GM21360 (cell line): ENCODE measurements around the gene HOXA3.

Source experiments
- ATAC-seq: cut with Tn5 transposase; IDR thresholded peaks from one replicate; pipeline ENCODE4 v1.9.1; 2021; ENCODE audit warnings: mild to moderate bottlenecking, moderate library complexity; ENCODE audit not compliant: unreplicated experiment

Gene HOXA3

DNA sequence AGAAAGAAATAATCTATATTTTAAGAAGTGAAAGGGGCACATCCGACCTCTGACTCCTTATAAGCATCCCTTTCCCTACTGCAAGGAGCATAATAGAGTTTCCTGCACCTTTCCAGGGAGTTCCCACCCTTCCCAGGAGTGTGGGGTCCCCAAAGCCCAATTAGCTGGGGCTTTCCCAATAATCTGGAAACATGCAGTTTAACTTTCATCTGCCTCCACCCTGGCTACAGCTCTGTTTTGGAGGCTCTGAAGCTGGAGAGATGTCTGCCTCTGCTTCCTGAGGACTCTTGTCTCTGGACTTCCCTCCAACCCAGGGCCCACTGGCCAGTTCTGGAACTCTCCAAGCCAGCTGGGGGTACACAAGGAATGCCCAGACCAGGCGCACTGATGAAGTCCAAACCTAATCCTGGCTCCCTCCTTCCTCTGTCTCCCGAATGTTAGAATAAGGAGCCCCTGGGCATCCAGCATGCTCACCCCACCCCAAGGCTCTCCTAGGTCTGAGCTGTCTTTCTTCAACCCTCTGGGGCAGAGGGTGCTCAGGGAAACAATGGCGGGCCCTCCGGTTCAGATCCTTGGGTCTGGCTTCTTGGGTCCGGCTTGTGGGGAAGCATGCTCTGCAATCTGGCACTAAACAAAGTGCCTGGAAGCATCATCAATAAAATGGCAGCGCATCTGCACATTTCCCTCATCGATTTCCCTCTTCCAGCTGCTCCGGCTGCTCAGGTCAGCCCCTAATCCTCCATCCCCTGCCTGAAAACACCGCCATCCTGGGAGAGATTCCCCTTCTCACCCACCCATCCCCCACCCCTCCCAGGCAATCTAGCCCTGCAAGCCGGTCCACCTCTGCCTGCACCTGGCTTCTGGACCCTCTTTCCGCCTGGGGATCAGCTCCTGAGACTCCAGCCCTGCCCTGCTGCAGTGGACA is 35.2 kb downstream of the HOXA3 start:
- ATAC-seq, result no peak

DNA sequence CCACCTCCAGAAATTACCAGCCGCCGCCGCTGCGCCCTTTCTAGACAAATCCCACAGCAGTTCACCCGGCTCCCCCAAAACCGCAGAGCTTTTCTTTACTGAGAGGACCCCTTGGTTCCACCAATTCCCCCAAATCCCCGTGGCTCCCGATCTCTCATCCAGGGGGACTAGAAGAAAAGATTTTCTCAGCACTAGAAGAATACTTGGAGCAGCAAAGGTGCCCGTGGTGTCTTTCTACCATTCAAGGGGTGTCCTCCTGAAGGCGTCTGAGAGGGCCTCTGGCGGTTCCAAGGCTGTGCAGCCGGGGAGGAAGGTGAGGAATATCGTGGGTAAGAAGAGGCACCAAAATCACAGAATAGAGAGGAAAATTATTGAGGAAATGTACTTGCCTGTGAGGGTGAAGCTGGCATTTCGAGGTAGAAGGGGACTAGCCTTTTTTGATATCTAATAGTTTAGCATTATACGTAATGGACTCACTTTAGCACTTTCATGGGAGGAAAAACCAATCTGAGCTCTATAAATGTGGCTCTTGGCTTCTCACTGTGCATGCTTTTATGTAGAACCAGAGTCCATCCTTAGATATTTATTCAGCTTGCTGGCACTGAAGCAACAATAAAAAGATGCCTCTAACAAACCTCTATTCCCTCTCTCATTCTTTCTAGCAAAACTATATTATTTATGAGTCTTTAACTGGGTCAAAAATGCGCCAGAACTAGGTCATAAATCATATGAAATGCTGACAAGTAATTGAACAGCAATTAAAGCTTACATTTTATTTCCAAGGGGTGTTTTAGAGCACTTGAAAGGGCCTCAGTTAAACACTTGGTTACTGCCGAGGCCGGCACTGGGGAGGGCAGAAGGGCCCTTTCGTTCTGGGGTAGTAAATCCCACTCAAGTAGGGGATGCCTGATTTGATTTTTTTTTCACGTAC is 36.1 kb downstream of the HOXA3 start:
- no peak for ATAC-seq

DNA sequence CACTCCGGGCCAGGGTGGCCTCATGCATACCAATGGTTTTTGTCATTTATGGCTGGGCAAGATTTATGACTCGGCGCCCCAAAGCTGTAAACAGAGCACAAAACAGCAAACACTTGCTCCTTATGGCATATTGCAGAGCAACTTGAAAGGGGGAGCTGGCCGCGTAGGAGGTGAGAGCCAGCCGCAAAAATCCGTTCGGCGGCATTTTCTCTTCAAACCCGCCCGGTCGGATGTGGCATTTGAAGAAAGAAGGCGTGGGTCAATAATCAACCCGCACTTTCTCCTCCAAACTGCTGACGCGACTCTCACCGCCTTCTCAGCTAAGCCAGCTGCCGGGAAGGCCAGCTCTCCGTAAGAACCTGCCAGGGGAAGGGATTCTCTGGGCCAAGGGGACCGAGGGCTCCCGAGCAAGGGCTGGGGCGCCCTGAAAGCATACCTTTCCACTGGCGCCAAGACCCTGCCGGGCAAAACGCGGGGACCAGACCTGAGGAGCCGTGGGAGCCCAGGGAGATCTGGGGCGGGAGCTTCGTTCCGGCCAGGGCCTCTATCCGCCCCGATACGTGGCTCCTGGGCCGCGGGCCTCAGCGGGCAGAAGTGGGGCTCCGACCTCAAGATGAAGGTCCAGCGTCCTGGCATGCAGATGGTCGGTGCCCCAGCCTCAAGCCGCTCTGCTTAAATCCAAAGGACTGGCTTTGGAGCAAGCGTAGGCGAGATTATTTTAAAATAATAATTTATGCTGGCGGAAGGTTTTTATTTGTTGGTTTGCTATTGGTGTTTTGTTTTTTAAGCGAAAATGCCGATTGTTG is 37.0 kb downstream of the HOXA3 start:
- no peak for ATAC-seq

DNA sequence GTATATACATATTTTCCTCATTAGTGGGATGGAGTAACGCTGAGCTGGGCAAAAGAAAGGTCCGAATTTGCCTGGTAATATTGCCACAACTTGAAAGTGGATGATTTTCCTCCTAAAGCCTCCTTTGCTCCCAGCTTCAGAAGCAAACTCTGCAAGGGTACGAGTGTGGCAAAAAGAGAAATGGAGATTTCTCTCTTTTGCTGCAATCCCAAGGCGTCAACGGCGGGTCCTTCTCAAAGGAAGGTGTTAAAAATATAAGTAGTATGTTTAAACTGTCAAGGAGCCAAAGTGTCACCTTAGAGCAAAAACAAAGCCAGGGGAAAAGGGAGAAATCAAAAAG is 37.5 kb downstream of the HOXA3 start:
- no peak for ATAC-seq

DNA sequence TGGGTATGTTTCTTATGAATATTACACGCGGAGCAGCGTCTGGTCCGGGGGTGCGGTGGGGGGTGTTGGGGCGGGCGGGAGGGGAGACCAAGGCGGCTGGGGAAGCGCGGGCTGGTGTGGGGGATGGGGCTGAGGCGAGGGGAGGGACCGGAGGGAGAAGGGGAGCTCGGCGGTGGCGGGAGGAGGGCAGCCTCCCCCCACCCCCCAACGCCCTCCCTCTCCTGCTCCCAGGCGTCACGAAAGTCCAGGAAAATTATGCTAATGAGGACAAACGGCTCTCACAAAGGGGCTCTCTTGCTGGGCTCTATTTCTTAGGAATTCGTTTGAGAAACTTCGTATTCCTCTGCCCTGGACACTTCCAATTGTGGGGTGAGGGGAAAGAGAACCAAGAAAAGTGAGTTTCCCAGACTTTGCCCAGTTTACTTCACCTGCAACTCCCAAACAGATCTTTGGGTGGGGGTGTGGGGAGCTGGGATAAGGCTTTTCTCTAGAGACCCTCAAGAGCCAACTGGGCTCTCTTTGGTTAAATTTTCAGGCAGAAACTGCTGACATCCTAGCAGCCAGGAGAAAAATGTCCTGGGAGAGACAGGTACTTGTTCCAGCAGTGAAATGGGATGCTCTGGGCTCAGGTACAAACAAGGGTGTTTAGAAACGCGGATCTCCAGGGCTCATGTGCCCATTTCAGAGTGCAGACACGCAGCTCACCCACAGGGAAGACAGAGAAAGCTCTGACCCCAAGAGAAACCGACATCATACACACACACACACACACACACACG is 38.2 kb downstream of the HOXA3 start:
- ATAC-seq, result no peak

DNA sequence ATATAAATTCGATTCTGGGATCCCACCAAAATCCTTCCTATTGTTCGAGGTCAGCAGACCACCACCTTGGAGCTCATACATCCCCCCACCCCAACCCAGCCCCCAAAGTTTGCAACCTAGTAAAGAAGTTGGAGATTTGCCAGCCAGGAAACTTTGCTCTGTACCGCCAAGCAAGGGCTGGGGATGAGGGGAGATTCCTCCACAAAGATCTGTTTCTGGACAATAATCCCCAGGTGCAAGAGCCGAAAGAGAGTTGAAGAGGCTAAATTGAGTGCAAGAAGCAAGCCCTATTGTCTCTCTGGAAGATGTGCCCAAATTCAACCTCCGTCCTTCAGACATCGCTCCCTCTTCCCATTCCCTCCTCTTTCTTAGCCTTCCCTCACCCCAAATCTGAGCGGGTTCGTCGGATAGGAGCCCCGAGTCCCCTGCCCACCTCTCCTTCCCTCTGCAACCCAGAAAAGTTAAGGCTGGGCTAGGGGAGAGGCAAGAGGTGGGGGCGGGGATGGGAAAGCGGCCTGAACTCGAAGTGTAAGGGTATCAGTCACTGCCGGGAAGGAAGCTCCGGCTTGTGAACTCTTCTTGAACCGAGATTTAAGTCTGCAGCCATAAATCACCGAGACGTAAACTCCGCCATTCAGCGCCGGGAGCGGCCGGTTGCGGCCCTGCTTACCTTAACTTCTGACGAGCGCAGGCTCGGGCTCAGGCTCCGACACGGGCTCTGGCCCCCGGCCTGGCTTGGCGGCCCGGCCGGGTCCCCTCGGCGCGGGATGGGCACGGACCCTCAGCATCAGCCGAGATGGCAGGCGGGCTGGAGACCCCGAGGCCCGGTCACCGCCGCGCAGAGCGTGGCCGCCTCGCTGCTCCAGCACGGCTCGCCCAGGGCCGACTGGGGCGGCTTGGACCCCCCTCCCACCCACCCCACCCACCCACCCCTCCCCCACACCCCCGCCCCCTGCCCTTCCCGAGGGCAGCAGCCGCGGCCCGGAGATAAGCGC is 39.1 kb downstream of the HOXA3 start:
- no peak for ATAC-seq

DNA sequence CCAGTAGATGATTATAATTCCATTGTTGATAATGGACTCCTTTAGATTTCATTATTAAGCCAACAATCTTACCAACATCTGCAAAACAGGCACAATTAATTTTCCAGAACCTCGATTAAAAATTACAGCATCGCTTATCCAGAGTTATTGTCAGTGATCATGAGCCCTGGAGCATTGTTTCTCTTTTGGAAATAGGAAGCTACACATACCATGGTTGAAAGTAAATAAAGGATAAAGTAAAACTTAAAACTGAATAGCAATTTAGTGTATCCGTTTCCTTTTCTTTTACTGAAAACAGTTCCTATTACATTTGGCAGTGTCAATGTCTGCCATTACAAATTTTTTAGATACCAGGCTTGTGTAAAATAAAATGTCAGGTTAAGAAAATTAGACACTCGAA is 40.0 kb downstream of the HOXA3 start:
- ATAC-seq, result no peak

DNA sequence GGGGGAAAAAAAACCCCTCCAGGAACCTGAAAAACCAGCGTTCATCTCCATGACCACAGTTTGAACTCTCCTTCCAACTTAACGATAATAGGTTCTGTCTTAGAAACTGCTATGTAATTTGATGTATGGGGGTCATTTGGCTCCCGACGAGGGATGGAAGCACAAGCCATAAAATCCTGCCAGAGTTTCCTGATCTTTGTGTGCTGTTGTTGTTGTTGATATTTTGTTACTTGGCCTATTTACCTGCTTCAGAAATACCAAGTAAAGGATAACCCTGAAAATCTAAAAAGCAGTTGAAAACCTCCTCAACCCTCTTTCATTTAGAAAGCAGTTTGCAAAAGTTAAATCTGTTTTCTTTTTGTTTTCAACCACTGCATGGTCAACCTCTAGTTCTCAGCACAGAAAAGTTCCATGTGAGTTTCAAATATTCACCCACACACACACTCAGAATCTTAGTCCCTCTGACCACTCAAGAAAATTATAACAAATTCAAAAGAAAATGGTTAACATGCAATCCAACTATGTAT is 40.6 kb downstream of the HOXA3 start:
- no peak for ATAC-seq

DNA sequence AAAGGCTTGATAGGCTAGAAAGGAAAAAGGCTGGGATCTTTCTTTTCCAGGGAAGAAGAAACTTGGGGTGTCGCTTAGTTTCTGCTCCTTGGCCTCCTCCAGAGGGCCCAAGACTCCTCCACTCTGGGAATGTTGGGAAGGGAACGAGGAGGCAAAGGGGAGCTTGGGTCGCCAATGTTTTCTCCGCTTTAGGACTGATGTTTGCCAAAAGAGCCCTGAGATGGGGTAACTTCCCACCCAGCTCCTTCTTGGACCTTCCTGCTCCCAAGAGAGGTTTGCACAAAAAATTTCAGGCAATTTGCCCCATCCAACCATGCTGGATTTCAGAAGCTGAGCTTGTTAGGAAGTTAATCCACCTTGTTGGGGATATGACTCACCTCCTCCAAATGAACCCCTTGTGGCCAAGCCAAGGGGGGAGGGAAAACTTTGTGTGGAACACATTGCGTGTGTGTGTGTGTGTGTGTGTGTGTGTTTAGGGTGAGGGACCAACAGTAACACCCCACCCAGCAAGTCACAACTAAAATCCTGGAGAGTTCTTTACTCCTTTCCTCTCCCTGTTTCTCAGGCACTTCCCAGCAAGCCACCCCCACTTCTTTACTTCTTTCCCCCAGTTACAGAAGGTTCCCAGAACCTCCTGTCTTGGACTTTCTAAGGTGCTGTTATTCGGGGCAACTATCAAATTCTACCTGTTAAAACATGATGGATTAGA is 41.2 kb downstream of the HOXA3 start:
- ATAC-seq, result no peak

DNA sequence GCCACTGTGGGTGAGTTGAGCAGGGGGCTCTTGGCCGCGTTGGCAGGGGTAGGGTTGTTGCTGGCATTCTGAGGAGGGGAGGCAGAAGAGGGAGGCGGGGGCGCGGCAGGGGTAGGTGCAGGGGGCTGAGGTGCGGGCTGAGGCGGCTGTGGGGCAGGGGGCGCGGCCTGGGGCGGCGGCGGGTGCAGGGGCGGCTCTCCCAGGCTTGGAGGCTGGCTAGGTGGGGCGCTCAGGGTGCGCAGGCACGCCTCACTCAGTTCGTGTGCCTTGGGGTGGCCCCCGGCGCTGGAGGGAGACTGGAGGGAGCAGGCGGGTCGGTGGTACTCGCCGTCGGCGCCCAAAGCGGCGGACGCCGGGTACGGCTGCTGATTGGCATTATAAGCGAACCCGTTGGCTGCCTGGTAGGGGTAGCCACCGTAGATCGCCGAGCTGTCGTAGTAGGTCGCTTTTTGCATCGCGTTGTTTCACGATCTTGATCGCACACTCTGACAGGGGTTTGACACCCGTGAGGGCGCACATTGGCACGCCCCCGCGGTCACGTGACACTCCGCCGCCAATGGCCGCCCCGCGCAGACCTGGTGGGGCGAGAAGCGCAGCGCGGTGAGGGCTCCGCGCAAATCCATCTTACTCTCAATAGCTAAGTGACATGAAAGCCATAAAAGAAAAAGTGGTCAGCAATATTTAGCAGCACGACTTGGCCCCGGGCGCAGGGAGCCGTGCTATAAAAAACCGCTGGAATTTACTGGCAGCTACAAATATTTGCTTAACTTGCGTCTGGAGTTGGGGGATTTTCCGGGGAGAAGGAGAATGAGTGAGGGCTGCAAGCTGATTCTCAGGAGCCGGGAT is 42.0 kb downstream of the HOXA3 start:
- no peak for ATAC-seq

DNA sequence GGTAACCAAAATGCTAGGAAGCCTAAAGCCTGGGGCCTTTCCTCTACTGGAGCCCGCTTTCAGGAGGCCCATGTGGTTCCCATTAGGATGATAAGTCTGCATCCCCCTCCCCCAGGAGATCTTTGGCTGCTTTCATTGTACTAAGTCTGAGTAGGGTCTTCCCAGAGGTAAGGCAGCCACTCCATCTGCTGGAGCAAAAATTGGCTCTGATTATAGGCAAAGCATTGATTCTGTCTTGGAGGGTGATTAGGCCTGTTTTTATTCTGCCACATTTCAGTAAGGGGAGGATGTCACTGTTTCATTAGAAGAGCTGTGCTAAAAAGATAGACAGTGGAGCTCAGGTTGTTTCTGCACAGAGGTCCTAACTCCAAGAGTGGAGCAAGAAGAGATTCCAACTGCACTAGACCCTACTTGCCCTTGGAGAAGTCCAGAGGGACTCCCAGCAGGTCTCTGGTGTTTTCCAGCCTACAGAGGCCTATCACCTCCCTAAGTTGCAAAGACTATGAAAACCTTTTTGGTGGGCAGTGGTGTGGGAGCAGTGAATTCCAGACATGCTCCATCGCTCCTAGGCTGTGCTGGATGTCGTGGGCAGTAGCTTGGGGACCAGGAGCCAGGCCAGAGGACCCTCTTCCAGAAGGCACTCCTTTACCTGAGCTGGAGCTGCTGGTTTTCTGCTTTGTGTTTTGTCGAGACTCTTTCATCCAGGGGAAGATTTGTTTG is 42.8 kb downstream of the HOXA3 start:
- no peak for ATAC-seq

DNA sequence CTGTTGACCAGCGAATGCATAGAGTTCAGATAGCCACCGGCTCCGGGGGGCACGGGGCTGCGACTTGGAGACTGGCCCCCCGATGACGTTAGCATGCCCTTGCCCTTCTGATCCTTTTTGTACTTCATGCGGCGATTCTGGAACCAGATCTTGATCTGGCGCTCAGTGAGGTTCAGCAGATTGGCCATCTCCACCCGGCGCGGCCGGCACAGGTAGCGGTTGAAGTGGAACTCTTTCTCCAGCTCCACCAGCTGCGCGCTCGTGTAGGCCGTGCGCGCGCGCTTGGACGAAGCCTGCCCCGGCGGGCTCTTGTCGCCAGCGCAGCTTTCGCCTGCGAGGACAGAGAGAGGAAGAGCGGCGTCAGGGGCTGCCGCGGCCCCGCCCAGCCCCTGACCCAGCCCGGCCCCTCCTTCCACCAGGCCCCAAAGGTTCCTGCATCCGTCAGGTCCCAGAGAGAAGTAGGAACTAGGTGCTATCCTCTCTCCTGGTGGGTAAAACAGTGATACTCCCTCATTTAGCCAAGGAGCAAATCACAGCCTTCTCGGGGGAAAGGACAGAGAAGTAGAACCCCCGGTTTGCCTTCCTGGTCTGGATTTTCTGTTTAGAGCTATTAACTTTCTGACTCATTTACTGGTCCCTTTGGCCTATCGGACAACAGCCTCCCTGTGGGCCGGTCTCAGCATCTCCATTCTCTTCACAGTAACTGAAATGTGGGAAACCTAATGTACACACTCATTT is 43.8 kb downstream of the HOXA3 start:
- ATAC-seq, result no peak

DNA sequence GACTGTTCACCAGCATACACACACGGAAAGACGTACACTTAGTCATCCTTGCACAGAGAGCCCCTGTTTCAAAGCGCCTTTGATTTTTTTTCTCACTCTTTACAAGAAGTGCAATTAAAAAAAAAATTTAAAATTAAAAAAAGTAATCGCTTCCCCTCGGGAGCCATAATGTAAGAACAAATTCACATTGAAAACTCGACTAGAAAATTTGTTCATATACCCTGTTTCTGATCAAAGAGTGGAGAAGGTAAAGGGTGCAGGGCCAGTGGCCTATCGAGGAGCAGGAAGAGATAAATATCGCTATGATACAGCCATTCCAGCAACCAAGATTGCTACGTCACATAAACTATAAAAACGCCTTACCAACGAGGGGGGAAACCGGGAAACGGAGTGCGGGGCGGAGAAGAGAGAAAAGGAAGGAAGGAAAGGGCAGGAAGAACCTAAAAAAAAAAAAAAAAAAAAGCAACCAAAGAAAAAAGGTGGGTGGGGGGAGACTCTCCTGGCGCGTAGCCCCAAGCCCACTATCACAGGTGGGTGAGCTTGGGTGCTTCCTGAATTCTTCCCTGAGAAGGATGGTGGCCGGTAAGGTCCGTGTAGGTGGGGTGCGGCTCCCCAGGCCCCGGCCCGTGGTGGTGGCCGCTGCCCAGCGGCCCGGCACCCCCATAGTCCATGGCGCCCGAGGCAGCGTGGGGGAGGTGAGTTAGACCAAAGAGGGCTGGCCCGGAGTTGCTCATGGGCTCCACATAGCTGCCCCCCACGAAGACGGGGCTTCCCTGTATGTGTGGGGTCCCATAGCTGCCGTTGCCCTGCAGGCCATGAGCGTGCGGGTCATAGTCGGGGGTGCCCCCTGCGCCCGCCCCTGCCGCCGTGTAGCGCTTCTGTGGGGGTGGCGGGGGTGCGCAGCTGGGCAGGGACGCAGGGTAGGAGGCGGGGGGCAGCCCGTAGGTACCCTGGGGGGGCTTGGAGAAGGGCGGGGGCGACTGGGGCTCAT is 44.7 kb downstream of the HOXA3 start:
- no peak for ATAC-seq

DNA sequence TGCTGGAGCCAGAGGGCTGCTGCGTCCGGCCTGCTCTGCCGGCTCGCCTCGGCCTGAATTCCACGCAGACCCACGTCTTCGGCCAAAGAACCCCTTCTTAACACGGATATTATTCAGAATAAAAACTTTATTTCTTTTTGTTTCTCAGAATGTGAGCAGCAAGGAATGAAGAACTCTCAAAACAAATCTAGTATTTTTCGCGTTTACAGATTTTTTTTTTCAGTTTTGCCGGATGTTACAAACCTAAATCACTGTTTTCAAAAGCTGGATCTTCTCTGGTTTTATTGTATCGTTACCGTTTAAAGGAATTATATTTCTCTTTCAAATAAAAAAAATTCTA is 45.5 kb downstream of the HOXA3 start:
- no peak for ATAC-seq
